Cerebellar cortex (tissue), 1 donor: Measurements from ENCODE around the gene PHLDA3.
"Not testable (repeated sequence)": the region's sequence is repeated elsewhere in the genome, so short reads cannot be mapped to it uniquely, and the experiment has no call there.

Source experiments
- DNase-seq: peaks from one replicate; pipeline ENCODE4 v3.0.0-alpha.2; 2015; ENCODE audit warnings: low spot score

PHLDA3 gene

GRCh38 chr1:201486187-201486586, 17.2 kb upstream of the PHLDA3 start:
- DNase-seq: no peak

- no peak for DNase-seq
Measured at GRCh38 chr1:201485184-201485774, 16.3 kb upstream of the PHLDA3 start.

GRCh38 chr1:201483373-201483949, 14.5 kb upstream of the PHLDA3 start:
- no peak for DNase-seq

GRCh38 chr1:201482755-201483154, 13.8 kb upstream of the PHLDA3 start:
- no peak for DNase-seq

GRCh38 chr1:201481761-201482493, 12.9 kb upstream of the PHLDA3 start:
- DNase-seq: peak; percentile 75

GRCh38 chr1:201481004-201481380, 12.0 kb upstream of the PHLDA3 start:
- peak; percentile 34 for DNase-seq

GRCh38 chr1:201480231-201481003, 11.4 kb upstream of the PHLDA3 start:
- DNase-seq: peak; percentile 59

- DNase-seq: no peak
Measured at GRCh38 chr1:201479201-201479730, 10.3 kb upstream of the PHLDA3 start.

GRCh38 chr1:201478666-201479065, 9.7 kb upstream of the PHLDA3 start:
- DNase-seq: not testable (repeated sequence)

GRCh38 chr1:201476670-201477344, 7.8 kb upstream of the PHLDA3 start:
- DNase-seq: no peak

GRCh38 chr1:201475915-201476669, 7.1 kb upstream of the PHLDA3 start:
- DNase-seq: no peak

- DNase-seq: no peak
Measured at GRCh38 chr1:201475130-201475529, 6.1 kb upstream of the PHLDA3 start.

GRCh38 chr1:201473296-201473695, 4.3 kb upstream of the PHLDA3 start:
- no peak for DNase-seq

- DNase-seq: not testable (repeated sequence)
Measured at GRCh38 chr1:201472321-201472720, 3.3 kb upstream of the PHLDA3 start.

GRCh38 chr1:201471772-201472171, 2.8 kb upstream of the PHLDA3 start:
- no peak for DNase-seq

- DNase-seq: no peak
Measured at GRCh38 chr1:201470581-201470980, 1.6 kb upstream of the PHLDA3 start.

- DNase-seq: peak; percentile 35
Measured at GRCh38 chr1:201469645-201470074, 672 bp upstream of the PHLDA3 start.

GRCh38 chr1:201468501-201468843, 516 bp downstream of the PHLDA3 start:
- DNase-seq: no peak

- DNase-seq: no peak
Measured at GRCh38 chr1:201466492-201466891, 2.5 kb downstream of the PHLDA3 start.

- no peak for DNase-seq
Measured at GRCh38 chr1:201465698-201466290, 3.2 kb downstream of the PHLDA3 start.

- peak; percentile 81 for DNase-seq
Measured at GRCh38 chr1:201463071-201463552, 5.9 kb downstream of the PHLDA3 start.
